Esophagus squamous epithelium (tissue), 5 donors: ENCODE measurements around the gene KBTBD8. TPM values are rescaled to one million over a fixed set of nuclear protein-coding genes. Genes with fewer than 3 reads are reported as not detected.

Experiments
- DNase-seq: peaks from one replicate; lab custom pipeline; 2025; lab: John Stamatoyannopoulos, UW
- H3K27ac ChIP-seq, 4 donors: fragments of 200-600 bp; sonication (generic); one replicate each; pipeline ENCODE4 v1.5.1; 2016 to 2019; ENCODE audit warnings: mild to moderate bottlenecking in 1 of 4
- H3K27me3 ChIP-seq, 4 donors: fragments of 200-600 bp; sonication (generic); 1 replicate in 3 of 4; 2 replicates in 1 of 4; pipeline versions ENCODE4 v1.5.1 to v1.6.0; 2017 to 2021; ENCODE audit warnings: antibody characterized with exemption in 1 of 4
- H3K36me3 ChIP-seq, 3 donors: fragments of 200-600 bp; sonication (generic); one replicate each; pipeline ENCODE4 v1.5.1; 2016 to 2019
- H3K4me1 ChIP-seq, 3 donors: fragments of 200-600 bp; sonication (generic); one replicate each; pipeline ENCODE4 v1.5.1; 2017 to 2019
- H3K4me3 ChIP-seq, 4 donors: fragments of 200-600 bp; sonication (generic); 1 replicate in 3 of 4; 2 replicates in 1 of 4; pipeline ENCODE4 v1.5.1; 2016 to 2019; ENCODE audit warnings: mild to moderate bottlenecking in 2 of 4, moderate library complexity in 1 of 4
- H3K9me3 ChIP-seq, 3 donors: fragments of 200-600 bp; sonication (generic); one replicate each; pipeline ENCODE4 v1.5.1; 2016 to 2019
- POLR2A ChIP-seq, 4 donors: fragments of 450-650 bp; IDR thresholded peaks; one replicate each; pipeline ENCODE4 v1.6.1; 2017; ENCODE audit warnings: antibody characterized with exemption in 4 of 4, mild to moderate bottlenecking in 4 of 4, moderate library complexity in 3 of 4
- WGBS, 2 donors: methylation state at CpG; one replicate each; pipeline ENCODE4 v1.1.5; 2018; 5-methylcytosine and 5-hydroxymethylcytosine counted together
- intact Hi-C: fragments of 100-400 bp; cut with DNase I; formaldehyde crosslinking; loops from one replicate; pipeline ENCODE4 v1.15.0; 2022
- total RNA-seq, 4 donors: library from RNA; depleted of rRNA; stranded (reverse); fragments of >200 nt; gene quantifications; one replicate each; pipeline ENCODE4 v1.1.0, GENCODE V29; 2016
- TF ChIP-seq, protein P1 (sequence below), 6 experiments: fragments of 450-650 bp in 4 of 6; fragments of 200-600 bp in 2 of 6; sonication (generic) in 2 of 6; IDR thresholded peaks; one replicate each; pipeline ENCODE4 v1.5.1; 2016 to 2019; ENCODE audit warnings: antibody characterized with exemption in 6 of 6, mild to moderate bottlenecking in 4 of 6, moderate library complexity in 4 of 6
- donor health status: DM: yes; HTN: yes; CAD: no.

The KBTBD8 gene
- total RNA-seq, 4 donors from 2014 or later = 0.95 to 2.8 (median 1.5) TPM

- H3K4me1 ChIP-seq = no peaks in the 10 kb centered on the region
- no peaks in the 10 kb centered on the region for H3K9me3 ChIP-seq
- intact Hi-C loops = no loop called here
- H3K27ac ChIP-seq = no peak overlapping the region
- H3K4me3 ChIP-seq = no peak overlapping the region
- TF ChIP-seq, protein P1, sequence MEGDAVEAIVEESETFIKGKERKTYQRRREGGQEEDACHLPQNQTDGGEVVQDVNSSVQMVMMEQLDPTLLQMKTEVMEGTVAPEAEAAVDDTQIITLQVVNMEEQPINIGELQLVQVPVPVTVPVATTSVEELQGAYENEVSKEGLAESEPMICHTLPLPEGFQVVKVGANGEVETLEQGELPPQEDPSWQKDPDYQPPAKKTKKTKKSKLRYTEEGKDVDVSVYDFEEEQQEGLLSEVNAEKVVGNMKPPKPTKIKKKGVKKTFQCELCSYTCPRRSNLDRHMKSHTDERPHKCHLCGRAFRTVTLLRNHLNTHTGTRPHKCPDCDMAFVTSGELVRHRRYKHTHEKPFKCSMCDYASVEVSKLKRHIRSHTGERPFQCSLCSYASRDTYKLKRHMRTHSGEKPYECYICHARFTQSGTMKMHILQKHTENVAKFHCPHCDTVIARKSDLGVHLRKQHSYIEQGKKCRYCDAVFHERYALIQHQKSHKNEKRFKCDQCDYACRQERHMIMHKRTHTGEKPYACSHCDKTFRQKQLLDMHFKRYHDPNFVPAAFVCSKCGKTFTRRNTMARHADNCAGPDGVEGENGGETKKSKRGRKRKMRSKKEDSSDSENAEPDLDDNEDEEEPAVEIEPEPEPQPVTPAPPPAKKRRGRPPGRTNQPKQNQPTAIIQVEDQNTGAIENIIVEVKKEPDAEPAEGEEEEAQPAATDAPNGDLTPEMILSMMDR (IDR thresholded peaks at IDR 0.05) = no peak
- TF ChIP-seq POLR2A (IDR thresholded peaks at IDR 0.05) = no peak
- WGBS, 2 donors = 74 to 90% methylated on average over 5 of the region's 5 CpGs
- DNase-seq = no peak
- H3K27me3 ChIP-seq = peaks cover 0 to 11% (median 0%) of the 10 kb centered on the region in 4 donors
- H3K36me3 ChIP-seq = no peaks in the 10 kb centered on the region
Measured at GRCh38 chr3:66986406-66986805, 11.7 kb upstream of the KBTBD8 start.

GRCh38 chr3:66989241-66989640, 8.9 kb upstream of the KBTBD8 start:
- no peak for DNase-seq
- intact Hi-C loops = no loop called here
- WGBS, 2 donors = 45 to 62% methylated on average over 6 of the region's 6 CpGs
- no peaks in the 10 kb centered on the region for H3K36me3 ChIP-seq
- H3K4me3 ChIP-seq = no peak overlapping the region
- TF ChIP-seq, protein P1 (IDR thresholded peaks at IDR 0.05) = no peak
- no peak for TF ChIP-seq POLR2A (IDR thresholded peaks at IDR 0.05)
- H3K27ac ChIP-seq = no peak overlapping the region
- peaks cover 0 to 23% (median 0%) of the 10 kb centered on the region in 4 donors for H3K27me3 ChIP-seq
- no peaks in the 10 kb centered on the region for H3K9me3 ChIP-seq
- H3K4me1 ChIP-seq = no peaks in the 10 kb centered on the region

DNA sequence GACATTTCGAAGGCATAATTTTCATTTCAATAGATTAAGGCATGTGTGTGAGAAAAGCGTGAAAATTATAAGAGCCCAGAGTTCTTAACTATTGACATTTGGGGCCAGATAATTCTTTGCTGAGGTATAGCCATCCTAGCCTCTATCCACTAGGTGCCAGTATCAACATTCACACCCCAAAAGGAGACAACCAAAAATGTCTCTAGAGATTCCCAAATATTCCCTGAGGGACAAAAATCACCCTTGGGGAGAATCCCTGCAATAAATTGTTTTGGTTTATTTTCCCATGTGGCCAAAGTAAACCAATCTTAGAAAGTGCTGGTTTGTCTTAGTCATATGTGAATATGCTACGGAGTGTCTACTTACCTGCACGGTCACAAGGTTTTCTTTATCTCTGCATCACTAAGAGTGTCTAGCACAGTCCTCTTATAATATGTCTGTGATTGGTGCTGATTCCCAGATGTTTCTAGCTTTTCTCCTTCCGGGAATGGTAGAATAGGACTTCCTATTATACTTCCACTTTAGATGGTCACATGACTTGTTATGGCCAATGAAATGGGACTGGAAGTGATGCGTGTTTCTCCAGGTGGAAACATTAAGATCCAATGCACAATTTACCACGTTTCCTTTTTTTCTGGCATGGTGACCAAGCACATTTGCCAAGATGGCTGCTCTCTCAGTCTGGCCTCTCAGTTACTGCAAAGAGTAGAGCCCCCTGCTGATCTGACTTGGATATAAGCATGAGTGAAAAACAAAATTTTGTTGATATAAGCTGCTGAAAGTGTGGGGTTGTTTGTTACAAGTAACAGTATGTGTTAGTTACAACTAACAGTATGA, 8.0 kb upstream of the KBTBD8 start:
- Histone ChIP-seq H3K9me3 (no peaks in the 10 kb centered on the region), H3K27me3 (peaks cover 0 to 32% (median 0%) of the 10 kb centered on the region in 4 donors), H3K36me3 (no peaks in the 10 kb centered on the region), H3K4me1 (no peaks in the 10 kb centered on the region), H3K4me3 (peak overlapping the region in 1 of 4 donors; percentile 33), H3K27ac (no peak overlapping the region)
- intact Hi-C loops = no loop called here
- no peak for TF ChIP-seq POLR2A (IDR thresholded peaks at IDR 0.05)
- TF ChIP-seq, protein P1 (IDR thresholded peaks at IDR 0.05) = peak in 1 of 6 experiments; percentile 7
- no peak for DNase-seq
- WGBS, 2 donors = 85% methylated on average over 7 of the region's 7 CpGs

DNA sequence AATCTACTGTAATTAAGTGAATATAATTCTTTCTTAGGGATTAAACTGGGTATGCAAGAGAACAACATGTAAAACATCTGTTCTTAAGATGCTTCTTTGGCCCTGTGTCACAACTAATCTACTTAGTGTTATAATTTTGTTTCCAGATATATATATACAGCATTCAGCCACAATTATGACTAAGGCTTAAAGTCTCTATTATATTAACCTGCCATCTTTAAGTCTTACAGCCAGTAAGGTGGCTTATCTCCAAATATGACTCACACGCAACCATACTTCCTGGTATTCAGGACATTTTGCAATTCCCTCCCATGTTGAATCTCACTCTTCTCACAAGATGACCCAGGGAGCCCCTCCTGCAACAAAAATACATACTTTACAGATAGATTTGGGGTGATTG, 6.6 kb upstream of the KBTBD8 start:
- Histone ChIP-seq H3K36me3 (no peaks in the 10 kb centered on the region), H3K4me1 (no peaks in the 10 kb centered on the region), H3K4me3 (no peak overlapping the region), H3K27ac (no peak overlapping the region), H3K9me3 (no peaks in the 10 kb centered on the region), H3K27me3 (peaks cover 0 to 40% (median 0%) of the 10 kb centered on the region in 4 donors)
- WGBS, 2 donors = 13 to 59% methylated on average over 1 of the region's 1 CpG
- no peak for DNase-seq
- TF ChIP-seq, protein P1 (IDR thresholded peaks at IDR 0.05) = no peak
- TF ChIP-seq POLR2A (IDR thresholded peaks at IDR 0.05) = no peak
- intact Hi-C loops = no loop called here

GRCh38 chr3:66993082-66993481, 5.0 kb upstream of the KBTBD8 start:
- peaks cover 0 to 40% (median 0%) of the 10 kb centered on the region in 4 donors for H3K27me3 ChIP-seq
- WGBS, 2 donors = 72 to 77% methylated on average over 3 of the region's 3 CpGs

More at GRCh38 chr3:66993082-66993481, 5.0 kb upstream of the KBTBD8 start:
- H3K36me3 ChIP-seq = no peaks in the 10 kb centered on the region
- no peak overlapping the region for H3K27ac ChIP-seq
- no peak overlapping the region for H3K4me3 ChIP-seq
- TF ChIP-seq, protein P1 (IDR thresholded peaks at IDR 0.05) = no peak
- no peak for TF ChIP-seq POLR2A (IDR thresholded peaks at IDR 0.05)
- intact Hi-C loops = no loop called here
- DNase-seq = no peak
- no peaks in the 10 kb centered on the region for H3K9me3 ChIP-seq
- peaks cover 4 to 8% (median 5%) of the 10 kb centered on the region in 3 donors for H3K4me1 ChIP-seq
